HG03196 (cell line): ENCODE data around the gene MYLK.
A peak's percentile ranks its signal among the peaks of the same experiment; 100 is the strongest.
"Not testable (repeated sequence)": the region's sequence is repeated elsewhere in the genome, so short reads cannot be mapped to it uniquely, and the experiment has no call there.

Source experiments
- ATAC-seq: cut with Tn5 transposase; IDR thresholded peaks from one replicate; pipeline ENCODE4 v1.9.1; 2021; ENCODE audit not compliant: unreplicated experiment

MYLK gene

GRCh38 chr3:123605789-123606234 is 278.3 kb downstream of the MYLK start:
- ATAC-seq, result peak; percentile 80

DNA sequence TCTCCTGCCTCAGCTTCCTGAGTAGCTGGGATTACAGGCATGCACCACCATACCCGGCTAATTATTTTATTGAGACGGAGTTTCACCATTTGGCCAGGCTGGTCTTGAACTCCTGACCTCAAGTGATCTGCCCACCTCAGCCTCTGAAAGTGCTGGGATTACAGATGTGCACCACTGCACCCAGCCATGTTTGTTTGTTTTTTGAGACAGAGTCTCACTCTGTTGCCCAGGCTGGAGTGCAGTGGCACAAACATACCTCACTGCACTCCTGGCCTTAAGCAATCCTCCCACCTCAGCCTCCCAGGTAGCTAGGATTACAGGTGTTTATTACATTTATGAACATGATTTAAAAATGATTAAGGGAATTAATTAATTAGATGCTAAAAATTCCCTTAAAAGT is 281.0 kb downstream of the MYLK start:
- not testable (repeated sequence) for ATAC-seq

DNA sequence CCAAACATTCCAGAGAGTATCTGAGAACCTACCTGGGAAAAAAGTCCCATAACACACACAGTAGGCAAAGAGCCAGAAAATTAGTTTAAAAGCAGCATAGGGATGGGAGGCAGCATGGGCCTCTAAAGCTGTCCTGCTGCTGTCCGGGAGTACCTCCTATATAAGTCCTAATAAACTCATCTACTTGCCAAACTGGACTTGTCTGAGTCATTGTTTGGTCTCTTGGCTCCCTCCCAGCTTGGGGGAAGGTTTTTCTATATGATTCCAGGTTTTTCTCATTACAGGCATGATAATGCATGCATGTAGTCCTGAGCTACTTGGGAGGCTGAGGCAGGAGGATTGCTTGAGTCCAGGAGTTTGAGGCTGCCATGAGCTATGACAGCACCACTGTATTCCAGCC is 281.8 kb downstream of the MYLK start:
- no peak for ATAC-seq

DNA sequence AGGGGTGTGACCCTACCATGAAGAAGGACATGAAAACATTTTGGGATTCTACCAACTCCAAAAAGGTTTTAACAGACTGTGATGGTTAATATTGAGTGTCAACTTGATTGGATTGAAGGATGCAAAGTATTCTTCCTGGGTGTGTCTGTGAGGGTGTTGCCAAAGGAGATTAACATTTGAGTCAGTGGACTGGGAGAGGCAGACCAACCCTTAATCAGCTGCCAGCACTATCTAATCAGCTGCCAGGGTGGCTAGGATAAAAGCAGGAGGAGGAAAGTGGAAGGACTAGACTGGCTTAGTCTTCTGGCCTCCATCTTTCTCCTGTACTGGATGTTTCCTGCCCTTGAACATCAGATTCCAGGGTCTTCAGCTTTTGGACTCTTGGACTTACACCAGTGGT is 283.3 kb downstream of the MYLK start:
- ATAC-seq, result not testable (repeated sequence)

GRCh38 chr3:123597561-123597960 is 286.6 kb downstream of the MYLK start:
- ATAC-seq, result no peak

GRCh38 chr3:123595396-123596180 is 288.5 kb downstream of the MYLK start:
- no peak for ATAC-seq

DNA sequence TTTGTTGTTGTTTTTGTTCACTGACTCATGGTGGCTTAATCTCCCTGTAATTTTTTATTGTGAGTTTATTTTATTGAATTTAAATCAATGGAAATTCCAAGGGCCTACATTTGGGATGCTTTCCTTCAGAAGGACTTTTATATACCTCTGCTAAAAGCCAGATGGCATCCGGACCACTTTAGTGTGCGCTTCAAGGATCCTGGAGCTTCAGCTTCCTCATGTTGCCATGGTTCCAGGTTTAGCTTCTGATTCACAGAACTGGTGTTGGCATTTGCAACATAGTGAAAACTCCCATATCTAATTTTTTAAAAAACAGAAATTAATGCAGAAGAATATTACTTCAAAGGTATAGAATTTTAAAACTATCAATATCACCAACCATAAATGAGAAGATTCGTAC is 290.8 kb downstream of the MYLK start:
- ATAC-seq, result no peak

DNA sequence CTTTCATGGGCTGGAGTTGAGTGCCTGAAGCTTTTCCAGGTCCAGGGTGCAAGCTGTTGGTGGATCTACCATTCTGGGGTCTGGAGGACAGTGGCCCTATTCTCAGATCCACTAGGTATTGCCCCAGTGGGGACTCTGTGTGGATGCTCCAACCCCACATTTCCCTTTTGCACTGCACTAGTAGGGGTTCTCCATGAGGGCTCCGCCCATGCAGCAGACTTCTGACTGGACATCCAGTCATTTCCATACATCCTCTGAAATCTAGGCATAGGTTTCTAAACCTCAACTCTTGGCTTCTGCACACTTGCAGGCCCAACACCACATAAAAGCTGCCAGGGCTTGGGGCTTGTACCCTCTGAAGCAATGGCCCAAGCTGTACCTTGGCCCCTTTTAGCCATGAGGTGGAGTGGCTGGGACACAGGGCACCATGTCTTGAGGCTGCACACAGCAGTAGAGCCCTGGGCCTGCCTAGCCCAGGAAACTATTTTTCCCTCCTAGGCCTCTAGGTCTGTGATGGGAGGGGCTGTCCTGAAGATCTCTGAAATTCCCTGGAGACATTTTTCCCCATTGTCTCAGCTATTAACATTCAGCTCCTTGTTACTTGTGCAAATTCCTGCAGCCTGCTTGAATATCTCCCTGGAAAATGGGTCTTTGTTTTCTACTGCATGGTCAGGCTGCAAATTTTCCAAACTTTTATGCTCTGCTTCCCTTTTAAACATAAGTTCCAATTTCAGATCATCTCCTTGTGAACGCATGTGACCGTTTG is 293.3 kb downstream of the MYLK start:
- ATAC-seq, result no peak

- no peak for ATAC-seq
These were observed 296.7 kb downstream of the MYLK start for GRCh38 chr3:123587401-123587800.

DNA sequence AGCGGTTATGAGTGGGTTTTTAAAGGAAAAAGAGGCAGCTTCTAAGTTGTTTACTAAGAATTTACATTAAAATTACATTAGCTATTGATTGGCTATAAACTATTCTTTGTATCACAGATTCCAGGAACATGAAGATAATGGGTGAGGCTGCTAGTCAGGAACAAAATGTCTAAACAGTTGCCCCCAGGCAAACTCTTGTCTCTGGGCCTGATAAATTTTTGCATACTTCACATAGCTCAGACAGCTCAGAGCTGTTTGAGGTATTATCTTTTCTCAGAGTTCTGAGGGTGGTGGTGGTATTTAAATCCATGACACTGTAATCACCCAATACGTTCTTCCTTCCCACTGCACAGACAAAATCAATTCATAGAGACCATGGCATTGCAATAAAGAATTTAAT is 297.2 kb downstream of the MYLK start:
- no peak for ATAC-seq

DNA sequence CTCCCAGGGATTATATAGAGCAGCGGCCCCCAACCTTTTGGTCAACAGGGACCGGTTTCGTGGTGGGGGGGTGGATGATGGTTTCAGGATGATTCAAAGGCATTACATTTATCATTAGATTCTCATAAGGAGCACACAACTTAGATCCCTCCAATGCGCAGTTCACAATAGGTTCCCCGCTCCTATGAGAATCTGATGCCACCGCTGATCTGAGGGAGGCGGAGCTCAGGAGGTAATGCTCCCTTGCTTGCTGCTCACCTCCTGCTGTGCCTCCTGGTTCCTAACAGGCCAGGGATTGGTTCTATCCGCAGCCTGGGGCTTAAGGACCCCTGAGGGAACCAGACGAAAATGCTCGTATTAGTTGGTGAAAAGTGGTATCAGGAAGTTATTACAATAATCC is 298.0 kb downstream of the MYLK start:
- ATAC-seq, result no peak

GRCh38 chr3:123584988-123585937 is 298.9 kb downstream of the MYLK start, which contains the start of gene HACD2:
Gene HACD2, minus strand, starts transcription at chr3:123585053. Its CDS starts 26 bp downstream, at chr3:123585027.
- peak; percentile 89 for ATAC-seq

DNA sequence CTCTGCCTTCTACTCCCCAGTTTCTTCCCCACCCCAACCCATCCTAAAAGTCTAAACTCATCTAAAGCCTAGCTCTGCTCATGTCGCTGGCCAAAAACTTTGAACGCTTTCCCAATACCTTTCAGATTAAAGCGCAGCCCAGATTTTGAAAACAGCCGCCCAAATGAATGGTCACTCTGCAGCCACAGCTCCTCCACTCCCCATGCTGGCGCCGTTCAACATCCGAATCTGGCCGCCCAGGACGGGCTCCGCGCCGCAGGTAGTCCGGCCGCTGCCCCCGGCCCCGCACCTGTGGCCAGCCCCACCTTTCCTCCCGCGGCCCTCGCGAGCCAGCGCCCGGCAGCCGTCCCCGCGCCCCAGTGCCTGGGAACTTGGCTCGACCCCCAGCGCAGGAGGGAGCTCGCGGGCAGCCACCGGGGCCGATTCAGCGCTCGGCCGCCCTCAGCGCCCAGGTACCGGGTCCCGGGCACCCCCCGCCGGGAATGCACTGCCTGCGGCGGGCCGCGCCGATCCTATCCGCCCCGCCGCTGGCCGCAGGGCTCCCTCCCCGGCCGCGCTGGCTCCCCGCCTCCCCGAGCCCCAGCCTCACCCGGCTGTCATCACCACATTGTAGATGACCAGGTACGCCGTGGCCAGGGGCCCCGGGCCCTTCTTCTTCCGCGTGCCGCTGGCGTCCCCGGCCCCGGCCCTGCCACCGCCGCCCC is 299.7 kb downstream of the MYLK start:
- peak; percentile 32 for ATAC-seq

- ATAC-seq, result no peak
These were observed 300.6 kb downstream of the MYLK start for GRCh38 chr3:123583561-123583960.

- ATAC-seq, result no peak
These were observed 301.8 kb downstream of the MYLK start for GRCh38 chr3:123582315-123582714.

GRCh38 chr3:123576122-123576521 is 308.0 kb downstream of the MYLK start:
- ATAC-seq, result no peak

DNA sequence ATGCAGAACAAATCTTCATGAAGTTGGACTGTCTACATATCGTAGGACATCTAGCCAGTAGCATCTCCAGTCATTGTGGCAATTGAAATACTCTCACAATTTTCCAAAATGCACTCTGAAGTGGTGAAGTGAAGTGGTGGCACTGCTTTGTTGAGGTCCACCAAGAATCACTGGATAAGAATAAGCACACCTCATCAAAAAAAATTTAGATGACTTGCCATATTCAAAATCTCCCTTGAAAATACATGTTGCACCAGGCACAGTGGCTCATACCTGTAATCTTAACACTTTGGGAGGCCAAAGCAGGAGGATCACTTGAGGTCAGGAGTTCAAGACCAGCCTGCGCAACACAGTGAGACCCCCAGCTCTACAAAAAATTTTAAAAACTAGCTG is 312.2 kb downstream of the MYLK start:
- ATAC-seq, result no peak

- ATAC-seq, result no peak
These were observed 312.7 kb downstream of the MYLK start for GRCh38 chr3:123571264-123571972.

DNA sequence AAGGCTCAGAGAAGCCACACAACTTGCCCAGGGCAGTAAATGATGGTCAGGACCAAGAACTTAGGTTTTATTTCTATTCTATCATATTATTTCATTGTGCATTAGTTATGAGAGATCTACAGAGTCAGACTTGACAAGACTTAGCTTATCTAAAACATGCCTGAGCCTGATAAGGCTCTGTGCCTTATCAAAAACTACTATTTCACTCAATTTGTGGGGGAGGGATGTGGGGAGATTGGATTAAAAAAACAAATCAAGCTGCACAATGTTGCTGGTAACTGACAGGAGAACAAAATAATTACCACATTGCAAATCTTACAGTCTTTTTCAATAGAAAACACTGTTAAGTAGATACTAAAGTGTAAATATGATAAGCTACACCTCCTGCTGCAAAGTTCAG is 315.3 kb downstream of the MYLK start:
- no peak for ATAC-seq

DNA sequence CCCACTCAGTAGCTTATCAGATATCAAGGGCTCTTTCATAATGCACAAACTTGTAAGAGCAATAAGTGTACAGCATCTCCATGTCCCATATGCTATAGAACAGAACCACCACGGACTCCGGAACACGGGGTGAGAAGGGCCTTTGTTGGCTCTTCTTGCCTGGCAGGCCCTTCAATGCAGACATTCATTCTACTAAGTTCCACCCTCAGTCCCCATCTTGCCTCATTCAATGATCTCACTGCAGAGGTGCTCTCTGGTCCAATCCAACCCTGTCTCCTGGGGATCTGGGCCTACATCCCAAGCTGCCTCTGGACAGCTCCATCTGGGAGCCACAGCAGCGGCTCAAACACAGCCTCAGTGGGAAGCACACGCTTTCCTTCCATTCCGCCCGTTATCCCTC is 316.1 kb downstream of the MYLK start:
- no peak for ATAC-seq
